Bronchial epithelial cell (primary cell): ENCODE measurements around the gene ALDH18A1. TPM values are rescaled to one million over a fixed set of nuclear protein-coding genes. Genes with fewer than 3 reads are reported as not detected.
"Not testable (repeated sequence)": the region's sequence is repeated elsewhere in the genome, so short reads cannot be mapped to it uniquely, and the experiment has no call there.

Source experiments
- DNase-seq: peaks from one replicate; pipeline ENCODE4 v3.0.0-alpha.2; 2010; ENCODE audit warnings: low read depth
- FAIRE-seq: peaks from 2 replicates; lab custom pipeline; 2011; peaks lifted over from hg19 to GRCh38; lab: Jason Lieb, UNC
- H3K27me3 ChIP-seq: 2 replicates; pipeline ENCODE4 v1.5.1; 2011; ENCODE audit warnings: low read length; ENCODE audit not compliant: control insufficient read depth, insufficient read depth
- H3K36me3 ChIP-seq: 2 replicates; pipeline ENCODE4 v1.5.1; 2011; ENCODE audit warnings: low read length; ENCODE audit not compliant: control insufficient read depth, insufficient read depth
- H3K4me3 ChIP-seq: 2 replicates; pipeline ENCODE4 v1.5.1; 2011; ENCODE audit warnings: mild to moderate bottlenecking, low read depth, low read length, control low read depth
- total RNA-seq: library from RNA; depleted of rRNA; stranded (reverse); fragments of >200 nt; gene quantifications from 2 replicates; pipeline ENCODE4 v1.2.1, GENCODE V29; 2014
- TF ChIP-seq, protein P1 (sequence below): IDR thresholded peaks from 2 replicates; pipeline ENCODE4 v1.5.1; 2011; ENCODE audit warnings: mild to moderate bottlenecking, moderate library complexity, low read length, control low read depth, inconsistent platforms; ENCODE audit not compliant: insufficient read depth, severe bottlenecking

The ALDH18A1 gene
- total RNA-seq, 1 donor from 2014 or later: 68.4 TPM

DNA sequence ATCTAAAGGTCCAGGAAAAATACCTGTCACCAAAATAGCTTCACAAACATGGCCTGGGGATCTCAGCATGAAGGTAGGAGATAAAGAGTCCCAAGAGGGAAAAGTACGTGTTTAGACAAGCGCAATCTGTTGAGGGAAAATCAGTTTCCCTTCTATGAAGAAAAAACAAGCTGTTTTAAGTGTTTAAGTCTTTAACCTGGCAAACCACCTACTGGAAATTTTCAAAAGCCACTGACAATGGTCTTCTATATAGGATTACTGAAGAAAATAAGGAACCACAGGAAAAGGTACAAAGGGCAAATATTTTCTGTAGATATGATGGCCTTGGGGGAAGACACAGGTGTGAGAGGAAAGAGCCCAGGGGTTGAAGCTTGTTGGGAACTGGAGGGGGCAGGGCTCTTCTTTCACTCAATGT lies 21.2 kb downstream of the ALDH18A1 start:
- Histone ChIP-seq H3K27me3 (no peaks in the 10 kb centered on the region), H3K4me3 (no peak overlapping the region), H3K36me3 (peaks cover 14% of the 10 kb centered on the region)
- TF ChIP-seq, protein P1, sequence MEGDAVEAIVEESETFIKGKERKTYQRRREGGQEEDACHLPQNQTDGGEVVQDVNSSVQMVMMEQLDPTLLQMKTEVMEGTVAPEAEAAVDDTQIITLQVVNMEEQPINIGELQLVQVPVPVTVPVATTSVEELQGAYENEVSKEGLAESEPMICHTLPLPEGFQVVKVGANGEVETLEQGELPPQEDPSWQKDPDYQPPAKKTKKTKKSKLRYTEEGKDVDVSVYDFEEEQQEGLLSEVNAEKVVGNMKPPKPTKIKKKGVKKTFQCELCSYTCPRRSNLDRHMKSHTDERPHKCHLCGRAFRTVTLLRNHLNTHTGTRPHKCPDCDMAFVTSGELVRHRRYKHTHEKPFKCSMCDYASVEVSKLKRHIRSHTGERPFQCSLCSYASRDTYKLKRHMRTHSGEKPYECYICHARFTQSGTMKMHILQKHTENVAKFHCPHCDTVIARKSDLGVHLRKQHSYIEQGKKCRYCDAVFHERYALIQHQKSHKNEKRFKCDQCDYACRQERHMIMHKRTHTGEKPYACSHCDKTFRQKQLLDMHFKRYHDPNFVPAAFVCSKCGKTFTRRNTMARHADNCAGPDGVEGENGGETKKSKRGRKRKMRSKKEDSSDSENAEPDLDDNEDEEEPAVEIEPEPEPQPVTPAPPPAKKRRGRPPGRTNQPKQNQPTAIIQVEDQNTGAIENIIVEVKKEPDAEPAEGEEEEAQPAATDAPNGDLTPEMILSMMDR: no peak
- DNase-seq (no peak), FAIRE-seq (no peak)

DNA sequence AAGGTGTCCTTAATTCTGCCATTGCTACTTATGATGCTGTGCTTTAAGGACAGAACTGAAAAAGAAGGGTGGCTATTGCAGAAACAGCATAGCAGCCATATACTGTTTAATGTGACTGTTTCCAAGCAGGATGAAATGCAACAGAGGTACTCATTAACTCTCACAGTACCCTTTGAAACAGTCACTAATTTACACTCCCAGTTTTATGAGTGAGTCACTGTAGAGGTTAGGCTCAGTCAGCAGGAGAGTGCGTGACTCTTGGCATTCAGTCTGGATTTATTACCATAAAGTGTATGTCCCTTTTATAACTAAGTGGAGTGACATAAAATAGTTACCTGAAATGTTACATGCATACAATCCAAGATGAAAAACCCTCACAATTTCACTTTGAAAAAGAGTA lies 27.7 kb downstream of the ALDH18A1 start:
- H3K36me3 ChIP-seq: peaks cover 11% of the 10 kb centered on the region
- peak; percentile 59 for DNase-seq
- TF ChIP-seq, protein P1: no peak
- no peak overlapping the region for H3K4me3 ChIP-seq
- no peaks in the 10 kb centered on the region for H3K27me3 ChIP-seq
- no peak for FAIRE-seq

DNA sequence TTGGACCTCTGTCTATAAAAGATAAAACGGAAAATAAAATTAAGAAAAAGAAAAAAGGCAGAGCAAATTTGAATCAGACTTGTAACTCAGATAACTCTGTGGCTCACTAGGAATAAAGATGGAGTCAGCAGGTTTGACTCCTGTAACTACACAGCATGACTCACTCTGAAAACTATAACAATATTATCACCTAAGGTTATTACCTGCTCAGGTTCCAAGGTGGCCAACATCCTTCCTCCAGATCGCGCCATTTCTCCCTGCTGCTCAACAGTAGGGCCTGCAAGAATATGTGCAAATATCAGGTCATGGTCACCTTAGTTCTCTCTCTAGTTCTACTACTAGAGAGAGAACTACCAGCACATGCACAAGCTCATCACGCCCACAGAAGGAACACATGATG lies 30.0 kb downstream of the ALDH18A1 start:
- H3K4me3 ChIP-seq: no peak overlapping the region
- TF ChIP-seq, protein P1: no peak
- H3K36me3 ChIP-seq: peaks cover 7% of the 10 kb centered on the region
- no peak for FAIRE-seq
- DNase-seq: peak; percentile 46
- no peaks in the 10 kb centered on the region for H3K27me3 ChIP-seq

DNA sequence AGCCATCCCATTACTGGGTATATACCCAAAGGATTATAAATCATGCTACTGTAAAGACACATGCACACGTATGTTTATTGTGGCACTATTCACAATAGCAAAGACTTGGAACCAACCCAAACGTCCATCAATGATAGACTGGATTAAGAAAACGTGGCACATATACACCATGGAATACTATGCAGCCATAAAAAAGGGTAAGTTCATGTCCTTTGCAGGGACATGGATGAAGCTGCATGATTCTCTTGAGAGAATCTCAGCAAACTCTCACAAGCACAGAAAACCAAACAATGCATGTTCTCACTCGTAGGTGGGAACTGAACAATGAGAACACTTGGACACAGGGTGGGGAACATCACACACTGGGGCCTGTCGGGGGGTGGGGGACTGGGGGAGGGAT lies 36.1 kb downstream of the ALDH18A1 start:
- not testable (repeated sequence) for FAIRE-seq, DNase-seq, H3K27me3 ChIP-seq, H3K4me3 ChIP-seq, H3K36me3 ChIP-seq

DNA sequence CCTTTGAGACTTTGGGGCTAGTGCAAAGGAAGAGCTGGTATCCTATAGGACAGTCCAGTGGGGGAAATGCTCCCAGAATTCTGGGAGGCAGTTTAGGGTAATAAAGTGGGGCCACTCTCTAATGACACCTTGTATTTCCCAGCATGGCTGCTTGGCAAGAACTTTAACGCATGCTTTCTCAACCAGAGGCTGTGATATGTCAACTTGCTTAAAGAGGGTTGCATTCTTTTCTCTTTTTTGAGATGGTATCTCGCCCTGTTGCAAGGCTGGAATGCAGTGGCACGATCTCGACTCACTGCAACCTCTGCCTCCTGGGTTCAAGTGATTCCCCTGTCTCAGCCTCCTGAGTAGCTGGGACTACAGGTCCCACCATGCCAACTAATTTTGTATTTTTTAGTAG lies 38.4 kb downstream of the ALDH18A1 start:
- DNase-seq (no peak), FAIRE-seq (no peak)
- H3K4me3 ChIP-seq: no peak overlapping the region
- H3K36me3 ChIP-seq: peaks cover 12% of the 10 kb centered on the region
- H3K27me3 ChIP-seq: no peaks in the 10 kb centered on the region
- TF ChIP-seq, protein P1: no peak

DNA sequence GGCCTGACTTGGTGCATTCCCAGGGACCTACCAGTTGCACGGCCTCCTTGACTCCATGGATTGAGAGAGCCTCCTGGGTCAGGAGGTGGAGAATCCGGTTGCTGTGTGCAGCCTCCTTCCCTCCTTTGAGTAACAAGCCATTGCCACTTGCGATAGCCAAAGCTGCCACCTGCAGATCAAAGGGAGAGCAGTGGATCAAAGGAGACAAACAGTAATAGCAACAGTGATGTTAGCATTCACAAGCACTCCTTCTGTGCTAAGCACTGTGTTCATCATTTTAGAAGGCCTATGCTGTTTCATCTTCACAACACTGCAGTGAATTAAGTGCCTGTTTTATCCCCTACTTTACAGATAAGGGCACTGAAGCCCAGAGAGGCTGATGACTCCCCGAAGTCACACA lies 40.1 kb downstream of the ALDH18A1 start:
- FAIRE-seq (no peak), DNase-seq (no peak)
- H3K36me3 ChIP-seq: peaks cover 14% of the 10 kb centered on the region
- TF ChIP-seq, protein P1: no peak
- no peaks in the 10 kb centered on the region for H3K27me3 ChIP-seq
- H3K4me3 ChIP-seq: no peak overlapping the region
